GM23248 (cell line): ENCODE data around the gene HABP4. TPM values are rescaled to one million over a fixed set of nuclear protein-coding genes. Genes with fewer than 3 reads are reported as not detected.

Source experiments
- DNase-seq: peaks from one replicate; pipeline ENCODE4 v3.0.0-alpha.2; 2015
- H2AFZ ChIP-seq: fragments of 200-600 bp; sonication (generic); 2 replicates; pipeline ENCODE4 v1.6.1; 2016; ENCODE audit warnings: antibody characterized with exemption
- H3F3A ChIP-seq: fragments of 200-600 bp; sonication (generic); 2 replicates; pipeline ENCODE4 v1.6.1; 2016; ENCODE audit warnings: mild to moderate bottlenecking, antibody characterized with exemption, mixed run types; ENCODE audit not compliant: insufficient read depth
- H3K27ac ChIP-seq: fragments of 200-600 bp; sonication (generic); 2 replicates; pipeline ENCODE4 v1.5.1; 2016; ENCODE audit warnings: mild to moderate bottlenecking
- H3K27me3 ChIP-seq: fragments of 200-600 bp; sonication (generic); replicated peaks from 2 replicates; pipeline ENCODE4 v1.6.1; 2016; ENCODE audit warnings: mild to moderate bottlenecking; ENCODE audit not compliant: insufficient read depth
- H3K36me3 ChIP-seq: fragments of 200-600 bp; sonication (generic); 2 replicates; pipeline ENCODE4 v1.6.1; 2016; ENCODE audit warnings: low read depth, mild to moderate bottlenecking
- H3K4me1 ChIP-seq: fragments of 200-600 bp; sonication (generic); 2 replicates; pipeline ENCODE4 v1.6.1; 2016; ENCODE audit warnings: mild to moderate bottlenecking; ENCODE audit not compliant: insufficient read depth
- H3K4me2 ChIP-seq: fragments of 200-600 bp; sonication (generic); one replicate; pipeline ENCODE4 v1.6.1; 2016; ENCODE audit warnings: mild to moderate bottlenecking; ENCODE audit not compliant: unreplicated experiment
- H3K4me3 ChIP-seq: fragments of 200-600 bp; sonication (generic); 2 replicates; pipeline ENCODE4 v1.5.1; 2016; ENCODE audit warnings: mild to moderate bottlenecking
- H3K79me2 ChIP-seq: fragments of 200-600 bp; sonication (generic); 2 replicates; pipeline ENCODE4 v1.6.1; 2016; ENCODE audit warnings: mild to moderate bottlenecking; ENCODE audit not compliant: insufficient read depth
- H3K9ac ChIP-seq: fragments of 200-600 bp; sonication (generic); 2 replicates; pipeline ENCODE4 v1.6.1; 2016; ENCODE audit warnings: mild to moderate bottlenecking
- H3K9me2 ChIP-seq: fragments of 200-600 bp; sonication (generic); 2 replicates; pipeline ENCODE4 v1.6.1; 2016; ENCODE audit warnings: mixed run types, mild to moderate bottlenecking, moderate library complexity; ENCODE audit not compliant: insufficient read depth
- H3K9me3 ChIP-seq: fragments of 200-600 bp; sonication (generic); one replicate; pipeline ENCODE4 v1.6.1; 2017; ENCODE audit warnings: low read depth
- H4K20me1 ChIP-seq: fragments of 200-600 bp; sonication (generic); 2 replicates; pipeline ENCODE4 v1.6.0; 2016; ENCODE audit not compliant: insufficient read depth
- EZH2 ChIP-seq: fragments of 200-600 bp; sonication (generic); IDR thresholded peaks from 2 replicates; pipeline ENCODE4 v1.6.1; 2018; ENCODE audit warnings: antibody characterized with exemption, mild to moderate bottlenecking; ENCODE audit not compliant: insufficient read depth, poor library complexity, severe bottlenecking
- EZH2phosphoT487 ChIP-seq: fragments of 200-600 bp; sonication (generic); IDR thresholded peaks from 2 replicates; pipeline ENCODE4 v1.6.1; 2018; ENCODE audit warnings: antibody characterized with exemption, moderate library complexity, mild to moderate bottlenecking, low read depth; ENCODE audit not compliant: insufficient read depth
- WGBS, 2 experiments: methylation state at CpG; one replicate each; pipeline ENCODE4 v1.1.6; 2015 to 2017; ENCODE audit warnings: low lambda C conversion rate in 2 of 2, low coverage in 1 of 2; ENCODE audit errors: missing lambda C conversion rate in 2 of 2; 5-methylcytosine and 5-hydroxymethylcytosine counted together
- in situ Hi-C: fragments of 300-500 bp; cut with MboI; formaldehyde crosslinking; loops from 2 replicates; pipeline ENCODE4 v1.15.0; 2020
- polyA plus RNA-seq: library from polyadenylated mRNA; unstranded; fragments of >200 nt; fragmentation: Nextera tagmentation; extraction: Ambion mirVana; gene quantifications from 2 replicates; pipeline ENCODE4 v1.2.1, GENCODE V29; 2016
- total RNA-seq: library from RNA; depleted of rRNA; stranded (reverse); fragments of >200 nt; shearing (Covaris generic); gene quantifications from 2 replicates; pipeline ENCODE4 v1.2.3, GENCODE V29; 2014

Gene HABP4
- total and polyA plus RNA-seq, 2 experiments from 2014 or later: 13.2 to 17.2 TPM

- no peak for DNase-seq
- in situ Hi-C loops: no loop called here
- no peak overlapping the region for H3K9ac ChIP-seq
- H2AFZ ChIP-seq: no peak overlapping the region
- no peaks in the 10 kb centered on the region for H3K9me2 ChIP-seq
- H3K4me1 ChIP-seq: peaks cover 21% of the 10 kb centered on the region
- H3K9me3 ChIP-seq: no peaks in the 10 kb centered on the region
- H3K79me2 ChIP-seq: no peaks in the 10 kb centered on the region
- no peaks in the 10 kb centered on the region for H4K20me1 ChIP-seq
- H3K27ac ChIP-seq: no peak overlapping the region
- H3K36me3 ChIP-seq: no peaks in the 10 kb centered on the region
- H3K4me3 ChIP-seq: no peak overlapping the region
- H3F3A ChIP-seq: peaks cover 20% of the 10 kb centered on the region
- H3K4me2 ChIP-seq: no peak overlapping the region
- TF ChIP-seq EZH2phosphoT487 (no peak), EZH2 (no peak)
- H3K27me3 ChIP-seq: no peaks in the 10 kb centered on the region
- 80 to 81% methylated on average over 8 of the region's 8 CpGs for WGBS, 2 experiments
Observed at GRCh38 chr9:96423322-96423984, 26.5 kb upstream of the HABP4 start.

GRCh38 chr9:96423985-96424336 is 26.0 kb upstream of the HABP4 start:
- Histone ChIP-seq H3K9ac (no peak overlapping the region), H3K9me2 (no peaks in the 10 kb centered on the region), H3K27ac (no peak overlapping the region), H4K20me1 (no peaks in the 10 kb centered on the region), H3K4me1 (peaks cover 21% of the 10 kb centered on the region), H3K79me2 (no peaks in the 10 kb centered on the region), H3K27me3 (no peaks in the 10 kb centered on the region), H3K36me3 (no peaks in the 10 kb centered on the region), H3K4me2 (no peak overlapping the region), H2AFZ (no peak overlapping the region), H3F3A (peaks cover 20% of the 10 kb centered on the region), H3K4me3 (no peak overlapping the region), H3K9me3 (no peaks in the 10 kb centered on the region)
- TF ChIP-seq EZH2: no peak
- no peak for TF ChIP-seq EZH2phosphoT487
- in situ Hi-C loops: no loop called here
- 82 to 95% methylated on average over 6 of the region's 6 CpGs for WGBS, 2 experiments
- DNase-seq: no peak

DNA sequence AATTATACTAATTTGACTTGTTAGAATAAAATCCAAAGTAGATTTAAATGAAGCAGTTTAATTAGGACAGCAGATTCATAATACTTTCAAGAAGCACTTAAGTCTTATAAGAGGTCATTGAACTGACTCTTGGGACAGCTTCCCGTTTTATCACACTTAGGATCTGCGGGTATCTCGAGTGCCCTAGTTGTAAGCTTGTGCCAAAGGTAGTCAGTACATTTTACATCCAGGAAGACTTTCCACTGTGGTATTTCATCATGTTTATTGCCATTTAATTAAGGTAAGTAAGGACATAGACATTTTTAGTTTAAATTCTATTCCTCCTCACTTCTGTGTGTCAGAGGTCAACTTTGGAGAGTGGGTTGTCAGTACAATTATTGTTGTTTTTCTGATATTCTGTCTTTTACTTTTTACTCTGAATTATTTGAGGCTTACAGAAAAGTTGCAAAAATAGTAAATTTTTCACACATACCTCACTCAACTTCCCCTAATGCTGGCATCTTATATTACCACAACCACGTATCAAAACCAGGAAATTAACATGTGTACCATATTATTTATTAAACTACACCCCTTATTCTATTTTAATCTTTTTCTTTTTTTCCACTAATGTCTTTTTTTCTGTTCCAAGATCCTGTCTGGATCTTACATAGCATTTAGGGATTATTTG is 24.3 kb upstream of the HABP4 start:
- no peak for TF ChIP-seq EZH2
- TF ChIP-seq EZH2phosphoT487: no peak
- Histone ChIP-seq H4K20me1 (no peaks in the 10 kb centered on the region), H3K79me2 (no peaks in the 10 kb centered on the region), H3K4me2 (no peak overlapping the region), H2AFZ (no peak overlapping the region), H3K4me3 (no peak overlapping the region), H3K36me3 (no peaks in the 10 kb centered on the region), H3K9ac (no peak overlapping the region), H3K27me3 (no peaks in the 10 kb centered on the region), H3K27ac (no peak overlapping the region), H3F3A (peaks cover 8% of the 10 kb centered on the region), H3K4me1 (peaks cover 8% of the 10 kb centered on the region), H3K9me2 (no peaks in the 10 kb centered on the region), H3K9me3 (no peaks in the 10 kb centered on the region)
- DNase-seq: no peak
- in situ Hi-C loops: no loop called here
- WGBS, 2 experiments: 90 to 92% methylated on average over 4 of the region's 4 CpGs

- DNase-seq: no peak
- Histone ChIP-seq H4K20me1 (no peaks in the 10 kb centered on the region), H3K9me2 (no peaks in the 10 kb centered on the region), H3K9me3 (no peaks in the 10 kb centered on the region), H3K27ac (no peak overlapping the region), H3K4me2 (no peak overlapping the region), H3K36me3 (no peaks in the 10 kb centered on the region), H3F3A (no peaks in the 10 kb centered on the region), H2AFZ (no peak overlapping the region), H3K79me2 (no peaks in the 10 kb centered on the region), H3K4me1 (no peaks in the 10 kb centered on the region), H3K4me3 (no peak overlapping the region), H3K27me3 (no peaks in the 10 kb centered on the region), H3K9ac (no peak overlapping the region)
- TF ChIP-seq EZH2phosphoT487: no peak
- no peak for TF ChIP-seq EZH2
- in situ Hi-C loops: no loop called here
Observed at GRCh38 chr9:96429732-96430131, 20.2 kb upstream of the HABP4 start.
